ENCODE data around the gene TMED1. TPM values are rescaled to one million over a fixed set of nuclear protein-coding genes. Genes with fewer than 3 reads are reported as not detected.

TMED1 gene
- total and polyA plus RNA-seq, 2 of the 13 experiments (the other 11 are each of a cell fraction or from before 2014, with no cell fraction given), result 48.3 to 51.8 TPM

DNA sequence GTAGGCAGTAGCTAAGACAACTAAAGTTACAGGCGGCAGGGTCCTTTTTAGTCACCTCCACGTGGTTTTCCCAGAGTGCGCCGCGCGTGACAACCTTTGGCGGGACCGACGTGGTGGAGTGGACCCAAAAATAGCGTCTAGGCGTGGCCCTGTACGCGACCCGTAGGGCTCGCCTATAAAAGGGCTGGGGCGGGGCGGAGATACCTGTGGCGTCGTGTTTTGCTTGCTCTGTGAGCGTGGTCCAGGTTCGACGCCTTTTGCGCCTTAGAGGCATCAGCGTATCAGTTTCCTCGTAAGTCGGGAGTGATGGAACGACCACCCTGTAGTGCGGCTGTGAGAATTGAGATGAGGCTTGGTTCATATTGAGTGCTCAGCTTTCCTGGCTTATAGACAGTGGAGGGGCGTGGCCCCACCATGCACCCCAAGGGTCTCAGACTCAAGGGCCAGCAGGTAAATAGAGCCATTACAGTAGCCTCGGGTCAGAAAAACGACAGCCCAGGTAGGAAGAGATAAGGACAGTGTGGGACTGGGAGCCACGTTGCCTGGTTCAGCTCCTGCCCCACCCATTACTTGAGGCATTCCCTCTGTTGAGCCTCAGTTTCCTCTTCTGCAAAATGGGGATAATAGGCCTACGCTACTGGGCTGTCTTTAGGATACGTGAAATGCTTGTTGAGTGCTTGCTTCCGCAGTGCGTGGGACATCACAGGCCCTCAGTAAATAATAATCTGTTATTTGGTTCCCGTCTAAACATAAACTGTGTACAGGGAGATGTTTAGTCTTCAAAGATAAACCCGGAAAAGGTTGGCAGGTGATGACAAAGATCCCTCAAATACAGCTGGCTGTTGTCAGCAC is 693 bp upstream of the TMED1 start (continued):
- TF ChIP-seq, protein P1, sequence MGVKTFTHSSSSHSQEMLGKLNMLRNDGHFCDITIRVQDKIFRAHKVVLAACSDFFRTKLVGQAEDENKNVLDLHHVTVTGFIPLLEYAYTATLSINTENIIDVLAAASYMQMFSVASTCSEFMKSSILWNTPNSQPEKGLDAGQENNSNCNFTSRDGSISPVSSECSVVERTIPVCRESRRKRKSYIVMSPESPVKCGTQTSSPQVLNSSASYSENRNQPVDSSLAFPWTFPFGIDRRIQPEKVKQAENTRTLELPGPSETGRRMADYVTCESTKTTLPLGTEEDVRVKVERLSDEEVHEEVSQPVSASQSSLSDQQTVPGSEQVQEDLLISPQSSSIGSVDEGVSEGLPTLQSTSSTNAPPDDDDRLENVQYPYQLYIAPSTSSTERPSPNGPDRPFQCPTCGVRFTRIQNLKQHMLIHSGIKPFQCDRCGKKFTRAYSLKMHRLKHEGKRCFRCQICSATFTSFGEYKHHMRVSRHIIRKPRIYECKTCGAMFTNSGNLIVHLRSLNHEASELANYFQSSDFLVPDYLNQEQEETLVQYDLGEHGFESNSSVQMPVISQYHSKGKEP (CRISPR knock-in tag; IDR thresholded peaks at IDR 0.05), result 0 out of 2 replicates have a peak, but pooled peaks have one; percentile 29
- no peak for TF ChIP-seq NFIB (CRISPR knock-in tag; IDR thresholded peaks at IDR 0.05; ENCODE audit: borderline replicate concordance)
- TF ChIP-seq ZNF878 (CRISPR knock-in tag; IDR thresholded peaks at IDR 0.05), result no peak
- peak; percentile 3; the same call in 1 of the 2 replicates for TF ChIP-seq CEBPG (CRISPR knock-in tag; IDR thresholded peaks at IDR 0.05)
- TF ChIP-seq ZNF644 (CRISPR knock-in tag; IDR thresholded peaks at IDR 0.05; ENCODE audit: low read depth), result no peak
- TF ChIP-seq ZNF343 (CRISPR knock-in tag; IDR thresholded peaks at IDR 0.05), result peak; percentile 59; the same call in 1 of the 2 replicates
- TF ChIP-seq ZFP1 (CRISPR knock-in tag; IDR thresholded peaks at IDR 0.05), result peak; percentile 14; the same call in 1 of the 2 replicates
- TF ChIP-seq, protein P2, sequence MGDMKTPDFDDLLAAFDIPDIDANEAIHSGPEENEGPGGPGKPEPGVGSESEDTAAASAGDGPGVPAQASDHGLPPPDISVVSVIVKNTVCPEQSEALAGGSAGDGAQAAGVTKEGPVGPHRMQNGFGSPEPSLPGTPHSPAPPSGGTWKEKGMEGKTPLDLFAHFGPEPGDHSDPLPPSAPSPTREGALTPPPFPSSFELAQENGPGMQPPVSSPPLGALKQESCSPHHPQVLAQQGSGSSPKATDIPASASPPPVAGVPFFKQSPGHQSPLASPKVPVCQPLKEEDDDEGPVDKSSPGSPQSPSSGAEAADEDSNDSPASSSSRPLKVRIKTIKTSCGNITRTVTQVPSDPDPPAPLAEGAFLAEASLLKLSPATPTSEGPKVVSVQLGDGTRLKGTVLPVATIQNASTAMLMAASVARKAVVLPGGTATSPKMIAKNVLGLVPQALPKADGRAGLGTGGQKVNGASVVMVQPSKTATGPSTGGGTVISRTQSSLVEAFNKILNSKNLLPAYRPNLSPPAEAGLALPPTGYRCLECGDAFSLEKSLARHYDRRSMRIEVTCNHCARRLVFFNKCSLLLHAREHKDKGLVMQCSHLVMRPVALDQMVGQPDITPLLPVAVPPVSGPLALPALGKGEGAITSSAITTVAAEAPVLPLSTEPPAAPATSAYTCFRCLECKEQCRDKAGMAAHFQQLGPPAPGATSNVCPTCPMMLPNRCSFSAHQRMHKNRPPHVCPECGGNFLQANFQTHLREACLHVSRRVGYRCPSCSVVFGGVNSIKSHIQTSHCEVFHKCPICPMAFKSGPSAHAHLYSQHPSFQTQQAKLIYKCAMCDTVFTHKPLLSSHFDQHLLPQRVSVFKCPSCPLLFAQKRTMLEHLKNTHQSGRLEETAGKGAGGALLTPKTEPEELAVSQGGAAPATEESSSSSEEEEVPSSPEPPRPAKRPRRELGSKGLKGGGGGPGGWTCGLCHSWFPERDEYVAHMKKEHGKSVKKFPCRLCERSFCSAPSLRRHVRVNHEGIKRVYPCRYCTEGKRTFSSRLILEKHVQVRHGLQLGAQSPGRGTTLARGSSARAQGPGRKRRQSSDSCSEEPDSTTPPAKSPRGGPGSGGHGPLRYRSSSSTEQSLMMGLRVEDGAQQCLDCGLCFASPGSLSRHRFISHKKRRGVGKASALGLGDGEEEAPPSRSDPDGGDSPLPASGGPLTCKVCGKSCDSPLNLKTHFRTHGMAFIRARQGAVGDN (CRISPR knock-in tag; IDR thresholded peaks at IDR 0.05), result peak; percentile 100
- peak; percentile 73 for TF ChIP-seq ASH2L (IDR thresholded peaks at IDR 0.05; ENCODE audit: insufficient read length, low read depth, low read length)
- TF ChIP-seq, protein P3, sequence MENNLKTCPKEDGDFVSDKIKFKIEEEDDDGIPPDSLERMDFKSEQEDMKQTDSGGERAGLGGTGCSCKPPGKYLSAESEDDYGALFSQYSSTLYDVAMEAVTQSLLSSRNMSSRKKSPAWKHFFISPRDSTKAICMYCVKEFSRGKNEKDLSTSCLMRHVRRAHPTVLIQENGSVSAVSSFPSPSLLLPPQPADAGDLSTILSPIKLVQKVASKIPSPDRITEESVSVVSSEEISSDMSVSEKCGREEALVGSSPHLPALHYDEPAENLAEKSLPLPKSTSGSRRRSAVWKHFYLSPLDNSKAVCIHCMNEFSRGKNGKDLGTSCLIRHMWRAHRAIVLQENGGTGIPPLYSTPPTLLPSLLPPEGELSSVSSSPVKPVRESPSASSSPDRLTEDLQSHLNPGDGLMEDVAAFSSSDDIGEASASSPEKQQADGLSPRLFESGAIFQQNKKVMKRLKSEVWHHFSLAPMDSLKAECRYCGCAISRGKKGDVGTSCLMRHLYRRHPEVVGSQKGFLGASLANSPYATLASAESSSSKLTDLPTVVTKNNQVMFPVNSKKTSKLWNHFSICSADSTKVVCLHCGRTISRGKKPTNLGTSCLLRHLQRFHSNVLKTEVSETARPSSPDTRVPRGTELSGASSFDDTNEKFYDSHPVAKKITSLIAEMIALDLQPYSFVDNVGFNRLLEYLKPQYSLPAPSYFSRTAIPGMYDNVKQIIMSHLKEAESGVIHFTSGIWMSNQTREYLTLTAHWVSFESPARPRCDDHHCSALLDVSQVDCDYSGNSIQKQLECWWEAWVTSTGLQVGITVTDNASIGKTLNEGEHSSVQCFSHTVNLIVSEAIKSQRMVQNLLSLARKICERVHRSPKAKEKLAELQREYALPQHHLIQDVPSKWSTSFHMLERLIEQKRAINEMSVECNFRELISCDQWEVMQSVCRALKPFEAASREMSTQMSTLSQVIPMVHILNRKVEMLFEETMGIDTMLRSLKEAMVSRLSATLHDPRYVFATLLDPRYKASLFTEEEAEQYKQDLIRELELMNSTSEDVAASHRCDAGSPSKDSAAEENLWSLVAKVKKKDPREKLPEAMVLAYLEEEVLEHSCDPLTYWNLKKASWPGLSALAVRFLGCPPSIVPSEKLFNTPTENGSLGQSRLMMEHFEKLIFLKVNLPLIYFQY (CRISPR knock-in tag; IDR thresholded peaks at IDR 0.05; ENCODE audit: borderline replicate concordance), result no peak
- no peak for TF ChIP-seq ARNT (IDR thresholded peaks at IDR 0.05)
- peak; percentile 36 for TF ChIP-seq ZNF781 (CRISPR knock-in tag; IDR thresholded peaks at IDR 0.05; ENCODE audit: borderline replicate concordance, not compliant biosample characterization)
- 0 out of 2 replicates have a peak, but pooled peaks have one; percentile 4 for TF ChIP-seq ZNF777 (CRISPR knock-in tag; IDR thresholded peaks at IDR 0.05)
- TF ChIP-seq ZSCAN29 (CRISPR knock-in tag; conservative IDR thresholded peaks at IDR 0.05), result peak; percentile 68; the same call in 1 of the 2 replicates
- no peak for TF ChIP-seq ZNF672 (CRISPR knock-in tag; IDR thresholded peaks at IDR 0.05)
- TF ChIP-seq, protein P4, sequence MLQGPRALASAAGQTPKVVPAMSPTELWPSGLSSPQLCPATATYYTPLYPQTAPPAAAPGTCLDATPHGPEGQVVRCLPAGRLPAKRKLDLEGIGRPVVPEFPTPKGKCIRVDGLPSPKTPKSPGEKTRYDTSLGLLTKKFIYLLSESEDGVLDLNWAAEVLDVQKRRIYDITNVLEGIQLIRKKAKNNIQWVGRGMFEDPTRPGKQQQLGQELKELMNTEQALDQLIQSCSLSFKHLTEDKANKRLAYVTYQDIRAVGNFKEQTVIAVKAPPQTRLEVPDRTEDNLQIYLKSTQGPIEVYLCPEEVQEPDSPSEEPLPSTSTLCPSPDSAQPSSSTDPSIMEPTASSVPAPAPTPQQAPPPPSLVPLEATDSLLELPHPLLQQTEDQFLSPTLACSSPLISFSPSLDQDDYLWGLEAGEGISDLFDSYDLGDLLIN (CRISPR knock-in tag; IDR thresholded peaks at IDR 0.05; ENCODE audit: borderline replicate concordance), result peak; percentile 62; the same call in 1 of the 2 replicates
- TF ChIP-seq HNF4G (IDR thresholded peaks at IDR 0.05; ENCODE audit: borderline replicate concordance, low read depth, low read length), result no peak
- TF ChIP-seq HNF4G (CRISPR knock-in tag; IDR thresholded peaks at IDR 0.05; ENCODE audit: borderline replicate concordance, low read depth), result peak; percentile 45; the same call in 1 of the 2 replicates
